ENCODE results near the gene SEC16B. TPM values are rescaled to one million over a fixed set of nuclear protein-coding genes. Genes with fewer than 3 reads are reported as not detected.

The SEC16B gene
- total and polyA plus RNA-seq, 2 donors from 2014 or later = 3.5 to 4.8 TPM

DNA sequence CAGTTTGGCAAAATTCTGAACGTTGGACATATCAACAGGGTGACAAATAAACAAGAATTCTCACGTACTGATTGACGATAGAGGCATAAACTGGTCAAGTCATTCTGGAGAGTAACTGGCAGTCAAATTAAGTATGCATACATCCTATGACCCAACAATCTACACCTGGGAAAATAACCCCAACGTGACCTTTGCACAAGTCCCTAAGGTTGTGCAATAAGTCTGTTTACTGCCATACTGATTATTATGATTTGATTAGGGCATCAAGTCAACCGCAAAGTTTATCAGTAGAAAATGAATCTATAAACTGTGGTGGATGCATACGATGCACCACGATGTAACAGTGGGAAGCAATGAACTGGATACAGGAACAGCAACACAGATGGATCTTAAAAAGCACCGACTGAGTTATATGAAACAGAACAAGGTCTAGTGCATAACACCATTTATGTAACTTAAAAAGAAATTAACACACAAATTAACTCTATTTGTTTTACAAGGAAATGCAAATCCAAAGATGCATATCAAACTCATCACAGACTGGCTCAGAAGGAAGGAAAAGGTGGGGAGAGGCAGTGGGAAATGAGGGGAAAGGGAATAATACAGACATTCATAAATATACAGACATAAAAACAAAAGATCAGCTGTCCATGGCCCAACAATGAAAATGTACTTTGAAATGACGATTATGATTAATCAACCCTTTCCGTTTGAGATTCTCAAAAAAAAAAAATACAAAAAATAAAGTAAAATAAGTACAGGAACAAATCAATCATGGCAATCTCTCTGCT is 41.0 kb upstream of the SEC16B start:
- no peaks in the 10 kb centered on the region for H3K27me3 ChIP-seq (ENCODE audit: control insufficient read depth, insufficient read depth, low read length)
- FAIRE-seq (no peak), DNase-seq (no peak)
- no peaks in the 10 kb centered on the region for H3K9me3 ChIP-seq (ENCODE audit: control insufficient read depth in 2 of 3, insufficient read depth in 1 of 3, low read length in 3 of 3)
- no peak overlapping the region for H3K4me3 ChIP-seq (ENCODE audit: low read length in 3 of 3)
- no peak overlapping the region for H3K27ac ChIP-seq (ENCODE audit: low read depth in 2 of 2, low read length in 2 of 2)
- no peaks in the 10 kb centered on the region for H3K4me1 ChIP-seq (ENCODE audit: control insufficient read depth in 2 of 3, insufficient read depth in 2 of 3, low read depth in 1 of 3, low read length in 3 of 3)
- TF ChIP-seq, protein P1, sequence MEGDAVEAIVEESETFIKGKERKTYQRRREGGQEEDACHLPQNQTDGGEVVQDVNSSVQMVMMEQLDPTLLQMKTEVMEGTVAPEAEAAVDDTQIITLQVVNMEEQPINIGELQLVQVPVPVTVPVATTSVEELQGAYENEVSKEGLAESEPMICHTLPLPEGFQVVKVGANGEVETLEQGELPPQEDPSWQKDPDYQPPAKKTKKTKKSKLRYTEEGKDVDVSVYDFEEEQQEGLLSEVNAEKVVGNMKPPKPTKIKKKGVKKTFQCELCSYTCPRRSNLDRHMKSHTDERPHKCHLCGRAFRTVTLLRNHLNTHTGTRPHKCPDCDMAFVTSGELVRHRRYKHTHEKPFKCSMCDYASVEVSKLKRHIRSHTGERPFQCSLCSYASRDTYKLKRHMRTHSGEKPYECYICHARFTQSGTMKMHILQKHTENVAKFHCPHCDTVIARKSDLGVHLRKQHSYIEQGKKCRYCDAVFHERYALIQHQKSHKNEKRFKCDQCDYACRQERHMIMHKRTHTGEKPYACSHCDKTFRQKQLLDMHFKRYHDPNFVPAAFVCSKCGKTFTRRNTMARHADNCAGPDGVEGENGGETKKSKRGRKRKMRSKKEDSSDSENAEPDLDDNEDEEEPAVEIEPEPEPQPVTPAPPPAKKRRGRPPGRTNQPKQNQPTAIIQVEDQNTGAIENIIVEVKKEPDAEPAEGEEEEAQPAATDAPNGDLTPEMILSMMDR (IDR thresholded peaks at IDR 0.05; ENCODE audit: borderline replicate concordance, extremely low read depth, insufficient read depth) = no peak
- H3K36me3 ChIP-seq (ENCODE audit: control insufficient read depth in 2 of 3, insufficient read depth in 3 of 3, low read length in 3 of 3) = peaks cover 0 to 4% (median 3%) of the 10 kb centered on the region in 3 donors
- H3K9ac ChIP-seq (ENCODE audit: low read length in 3 of 3) = no peak overlapping the region
- intact Hi-C loops (cut with DNase I) = no loop called here

DNA sequence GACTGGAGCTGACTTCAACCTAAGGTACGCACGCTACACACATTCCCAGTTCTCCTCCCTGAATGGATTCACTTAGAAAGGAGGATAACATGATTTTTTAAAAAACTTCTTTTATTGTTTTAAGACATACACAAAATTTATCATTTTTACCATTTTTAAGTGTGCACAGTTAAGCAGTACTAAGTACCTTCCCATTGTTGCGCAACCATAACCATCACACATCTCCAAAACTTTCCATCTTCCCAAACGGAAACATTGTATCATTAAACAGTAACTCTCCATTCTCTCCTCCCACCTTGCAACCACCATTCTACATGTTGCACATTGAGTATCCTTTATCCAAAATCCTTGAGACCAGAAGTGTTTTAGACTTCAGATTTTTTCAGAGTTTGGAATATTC is 36.2 kb upstream of the SEC16B start:
- Histone ChIP-seq H3K27me3 (ENCODE audit: control insufficient read depth, insufficient read depth, low read length) (no peaks in the 10 kb centered on the region), H3K4me1 (ENCODE audit: control insufficient read depth in 2 of 3, insufficient read depth in 2 of 3, low read depth in 1 of 3, low read length in 3 of 3) (no peaks in the 10 kb centered on the region), H3K9me3 (ENCODE audit: control insufficient read depth in 2 of 3, insufficient read depth in 1 of 3, low read length in 3 of 3) (no peaks in the 10 kb centered on the region), H3K4me3 (ENCODE audit: low read length in 3 of 3) (no peak overlapping the region), H3K27ac (ENCODE audit: low read depth in 2 of 2, low read length in 2 of 2) (no peak overlapping the region), H3K36me3 (ENCODE audit: control insufficient read depth in 2 of 3, insufficient read depth in 3 of 3, low read length in 3 of 3) (peaks cover 0 to 4% (median 3%) of the 10 kb centered on the region in 3 donors), H3K9ac (ENCODE audit: low read length in 3 of 3) (no peak overlapping the region)
- TF ChIP-seq, protein P1 (IDR thresholded peaks at IDR 0.05; ENCODE audit: borderline replicate concordance, extremely low read depth, insufficient read depth) = no peak
- FAIRE-seq = no peak
- intact Hi-C loops (cut with DNase I) = no loop called here
- no peak for DNase-seq

DNA sequence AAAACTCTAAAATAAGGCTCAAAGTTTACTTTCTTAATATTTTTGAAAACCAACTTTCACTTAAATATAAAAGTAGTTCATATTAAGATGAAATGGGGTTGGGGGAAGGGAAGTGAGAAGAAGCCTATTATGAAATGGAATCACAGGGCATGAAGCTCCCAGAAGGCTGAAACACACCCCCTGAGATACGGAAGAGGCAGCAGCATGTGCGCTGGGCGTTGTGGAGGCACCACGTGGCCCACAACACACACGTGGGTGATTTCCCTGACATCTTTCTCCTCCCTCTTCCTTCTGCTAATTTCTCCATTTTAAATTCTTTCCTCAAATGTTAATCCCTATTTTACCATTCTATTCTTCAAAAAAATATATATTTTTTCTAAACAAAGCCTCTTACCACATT is 35.6 kb upstream of the SEC16B start:
- TF ChIP-seq, protein P1 (IDR thresholded peaks at IDR 0.05; ENCODE audit: borderline replicate concordance, extremely low read depth, insufficient read depth) = no peak
- Histone ChIP-seq H3K4me1 (ENCODE audit: control insufficient read depth in 2 of 3, insufficient read depth in 2 of 3, low read depth in 1 of 3, low read length in 3 of 3) (no peaks in the 10 kb centered on the region), H3K27ac (ENCODE audit: low read depth in 2 of 2, low read length in 2 of 2) (no peak overlapping the region), H3K9ac (ENCODE audit: low read length in 3 of 3) (no peak overlapping the region), H3K36me3 (ENCODE audit: control insufficient read depth in 2 of 3, insufficient read depth in 3 of 3, low read length in 3 of 3) (peaks cover 0 to 4% (median 3%) of the 10 kb centered on the region in 3 donors), H3K4me3 (ENCODE audit: low read length in 3 of 3) (no peak overlapping the region), H3K9me3 (ENCODE audit: control insufficient read depth in 2 of 3, insufficient read depth in 1 of 3, low read length in 3 of 3) (no peaks in the 10 kb centered on the region), H3K27me3 (ENCODE audit: control insufficient read depth, insufficient read depth, low read length) (no peaks in the 10 kb centered on the region)
- no peak for DNase-seq
- intact Hi-C loops (cut with DNase I) = no loop called here
- FAIRE-seq = no peak

Measured in kidney (tissue), 14 donors.